Cardiac septum (tissue), 1 donor: ENCODE data around the gene PLA2G6. TPM values are rescaled to one million over a fixed set of nuclear protein-coding genes. Genes with fewer than 3 reads are reported as not detected.

Source experiments
- DNase-seq: peaks from one replicate; pipeline ENCODE4 v3.0.0-alpha.2; 2020; ENCODE audit warnings: low spot score
- intact Hi-C: fragments of 100-400 bp; cut with DNase I; formaldehyde crosslinking; loops from one replicate; pipeline ENCODE4 v1.14.0; 2022
- long read RNA-seq: library from polyadenylated mRNA; unstranded; transcript quantifications from one replicate; pipeline ENCODE4 v2.0.0, GENCODE V29; 2021
- total RNA-seq: library from RNA; stranded (reverse); fragmentation: NEBNext Ultra II Directional; extraction: Animal tissue kit (Norgen Biotek cat#: 25700); gene quantifications from one replicate; pipeline ENCODE4 v1.2.1, GENCODE V29; 2021
- donor health status: DM: no; HTN: no; CAD: no.

Gene PLA2G6, protein sequence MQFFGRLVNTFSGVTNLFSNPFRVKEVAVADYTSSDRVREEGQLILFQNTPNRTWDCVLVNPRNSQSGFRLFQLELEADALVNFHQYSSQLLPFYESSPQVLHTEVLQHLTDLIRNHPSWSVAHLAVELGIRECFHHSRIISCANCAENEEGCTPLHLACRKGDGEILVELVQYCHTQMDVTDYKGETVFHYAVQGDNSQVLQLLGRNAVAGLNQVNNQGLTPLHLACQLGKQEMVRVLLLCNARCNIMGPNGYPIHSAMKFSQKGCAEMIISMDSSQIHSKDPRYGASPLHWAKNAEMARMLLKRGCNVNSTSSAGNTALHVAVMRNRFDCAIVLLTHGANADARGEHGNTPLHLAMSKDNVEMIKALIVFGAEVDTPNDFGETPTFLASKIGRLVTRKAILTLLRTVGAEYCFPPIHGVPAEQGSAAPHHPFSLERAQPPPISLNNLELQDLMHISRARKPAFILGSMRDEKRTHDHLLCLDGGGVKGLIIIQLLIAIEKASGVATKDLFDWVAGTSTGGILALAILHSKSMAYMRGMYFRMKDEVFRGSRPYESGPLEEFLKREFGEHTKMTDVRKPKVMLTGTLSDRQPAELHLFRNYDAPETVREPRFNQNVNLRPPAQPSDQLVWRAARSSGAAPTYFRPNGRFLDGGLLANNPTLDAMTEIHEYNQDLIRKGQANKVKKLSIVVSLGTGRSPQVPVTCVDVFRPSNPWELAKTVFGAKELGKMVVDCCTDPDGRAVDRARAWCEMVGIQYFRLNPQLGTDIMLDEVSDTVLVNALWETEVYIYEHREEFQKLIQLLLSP
- total RNA-seq, result 12.5 TPM
- long read RNA-seq, partial matches to known transcripts, result 0 of 7 reads
- long read RNA-seq, other reads (novel, unspliced or antisense), result 6 of 7 reads

DNA sequence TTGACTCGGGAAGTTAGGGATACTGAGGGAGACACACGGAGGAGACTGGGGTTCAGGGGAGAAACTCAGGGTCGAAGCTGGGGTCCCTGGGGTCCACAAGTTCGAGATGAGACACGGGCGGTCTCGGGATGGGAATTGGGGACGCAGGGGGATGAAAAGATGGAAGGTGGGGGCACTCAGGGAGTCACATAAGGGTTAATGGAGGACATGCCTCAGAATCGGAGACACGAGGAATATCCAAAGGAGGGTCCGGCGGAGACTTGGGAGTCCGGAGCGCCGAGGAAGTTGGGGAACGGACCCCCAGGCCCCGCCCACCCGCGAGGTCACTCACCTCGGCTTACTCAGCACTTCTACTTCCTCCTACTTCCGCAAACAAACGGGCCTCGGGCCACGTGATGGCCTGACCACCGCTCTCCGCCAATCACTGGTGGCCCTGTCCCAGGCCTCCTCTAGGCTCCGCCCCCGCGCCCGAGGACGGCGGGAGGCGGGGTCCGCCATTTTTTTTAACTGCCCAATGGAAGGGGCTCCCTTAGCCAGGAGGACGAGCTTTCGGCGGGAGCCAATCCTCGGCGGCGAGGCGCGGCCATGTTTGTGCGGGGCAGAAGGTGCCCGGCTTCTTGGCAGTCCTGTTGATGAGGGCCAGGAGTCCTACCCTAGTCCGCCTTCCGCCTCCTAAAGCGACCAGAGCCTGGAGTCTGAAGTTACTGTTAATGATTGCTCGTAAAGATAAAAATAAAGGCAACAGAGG lies at the start of gene PLA2G6:
PLA2G6 (minus strand) TSS at position 378 of the 748 bp plus-strand sequence. CDS start 12,404 bp downstream, outside the sequence.
- intact Hi-C loops, result loop anchor here (2.0 kb wide), 1 partner anchor 19 kb away; the partner anchor contains the start of gene MAFF
- DNase-seq, result peak; percentile 99

DNA sequence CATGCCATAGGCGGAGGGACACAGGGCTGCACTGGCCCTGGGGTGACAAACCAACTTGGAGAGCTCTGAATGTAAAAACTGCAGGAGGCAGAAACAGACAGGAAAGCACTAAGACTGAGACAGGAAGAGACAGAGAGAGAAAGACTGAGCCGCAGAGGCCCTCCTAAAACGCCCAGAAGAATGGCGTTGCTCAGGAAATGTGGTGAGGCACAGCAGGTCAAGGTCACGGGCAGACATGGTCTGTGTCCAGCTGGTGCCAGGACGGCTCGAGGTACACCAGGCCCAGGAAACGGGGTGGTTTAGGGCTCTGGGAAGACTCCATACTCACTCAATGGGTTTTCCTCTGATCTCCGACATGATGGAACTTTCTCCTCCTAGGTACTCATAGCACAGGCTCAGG lies 49.3 kb upstream of the PLA2G6 start:
- DNase-seq, result no peak
- intact Hi-C loops, result loop anchor here (10.0 kb wide), 1 partner anchor 116 kb away; the partner anchor contains the start of gene BAIAP2L2

DNA sequence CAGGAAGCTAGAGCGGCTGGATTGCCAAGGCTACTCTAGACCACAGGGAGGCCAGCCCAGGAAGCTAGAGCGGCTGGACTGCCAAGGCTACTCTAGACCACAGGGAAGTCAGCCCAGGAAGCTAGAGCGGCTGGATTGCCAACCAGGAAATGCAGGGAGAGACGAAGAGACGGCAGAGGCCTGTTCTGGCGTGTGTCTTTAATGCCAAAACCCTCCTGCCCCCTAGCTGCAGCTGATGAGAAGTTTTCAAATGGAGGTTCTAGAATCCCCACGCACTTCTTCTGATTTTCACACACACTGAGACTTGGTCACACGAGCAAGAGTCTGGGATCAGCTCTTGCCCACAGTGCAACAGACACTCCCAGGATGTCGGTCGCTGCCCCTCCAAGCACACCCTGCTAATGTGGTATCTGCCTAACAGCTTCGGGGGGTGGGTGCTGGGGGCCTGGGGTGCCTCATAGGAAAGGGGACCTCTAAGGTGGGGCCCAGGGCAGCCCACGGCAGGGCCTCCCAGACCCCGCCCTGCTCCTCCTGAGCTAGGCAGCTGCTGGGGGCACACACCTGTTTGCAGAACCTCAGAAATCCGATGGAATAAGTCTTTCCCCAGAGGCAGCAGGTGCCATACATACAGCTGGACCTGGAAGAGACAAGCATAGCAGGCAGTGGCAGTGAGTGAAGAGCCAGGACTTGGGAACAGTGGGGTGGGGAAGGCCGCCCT lies 48.6 kb upstream of the PLA2G6 start:
- no peak for DNase-seq
- intact Hi-C loops, result loop anchor here (10.0 kb wide), 1 partner anchor 115 kb away; the partner anchor contains the start of gene BAIAP2L2

DNA sequence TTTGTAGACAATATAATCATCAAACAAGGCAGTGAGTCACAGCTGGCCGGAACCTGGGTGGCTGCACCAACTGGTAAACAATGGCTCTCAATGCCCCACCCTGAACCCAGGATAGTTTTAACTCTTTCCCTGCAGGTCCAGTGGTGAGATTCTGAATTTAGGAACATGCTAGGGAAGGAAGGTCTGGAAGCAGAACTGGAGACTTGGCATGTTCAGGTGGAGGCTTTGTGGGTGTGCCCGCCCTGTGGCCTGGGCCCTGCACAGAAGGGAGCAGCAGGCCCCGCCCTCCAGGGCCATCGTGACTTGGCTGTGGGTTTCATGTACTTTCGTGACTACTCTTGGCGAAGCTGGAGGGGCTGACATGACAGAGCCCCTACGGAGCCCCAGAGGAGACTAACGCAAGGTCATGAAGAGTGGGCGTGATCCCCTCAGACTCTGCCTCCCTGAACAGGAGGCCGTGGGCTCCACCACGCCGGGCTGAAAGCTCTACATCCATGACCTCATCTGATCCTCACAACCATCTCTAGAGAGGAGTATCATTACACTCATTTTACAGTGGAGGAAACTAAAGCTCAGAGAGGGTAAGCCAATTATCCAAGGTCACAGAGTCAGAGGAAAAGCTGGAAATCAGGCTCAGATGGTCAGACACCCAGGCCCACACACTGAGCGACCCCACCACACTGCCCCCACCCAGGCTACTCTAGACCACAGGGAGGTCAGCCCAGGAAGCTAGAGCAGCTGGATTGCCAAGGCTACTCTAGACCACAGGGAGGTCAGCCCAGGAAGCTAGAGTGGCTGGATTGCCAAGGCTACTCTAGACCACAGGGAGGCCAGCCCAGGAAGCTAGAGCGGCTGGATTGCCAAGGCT lies 47.5 kb upstream of the PLA2G6 start:
- DNase-seq, result no peak
- intact Hi-C loops, result no loop called here

DNA sequence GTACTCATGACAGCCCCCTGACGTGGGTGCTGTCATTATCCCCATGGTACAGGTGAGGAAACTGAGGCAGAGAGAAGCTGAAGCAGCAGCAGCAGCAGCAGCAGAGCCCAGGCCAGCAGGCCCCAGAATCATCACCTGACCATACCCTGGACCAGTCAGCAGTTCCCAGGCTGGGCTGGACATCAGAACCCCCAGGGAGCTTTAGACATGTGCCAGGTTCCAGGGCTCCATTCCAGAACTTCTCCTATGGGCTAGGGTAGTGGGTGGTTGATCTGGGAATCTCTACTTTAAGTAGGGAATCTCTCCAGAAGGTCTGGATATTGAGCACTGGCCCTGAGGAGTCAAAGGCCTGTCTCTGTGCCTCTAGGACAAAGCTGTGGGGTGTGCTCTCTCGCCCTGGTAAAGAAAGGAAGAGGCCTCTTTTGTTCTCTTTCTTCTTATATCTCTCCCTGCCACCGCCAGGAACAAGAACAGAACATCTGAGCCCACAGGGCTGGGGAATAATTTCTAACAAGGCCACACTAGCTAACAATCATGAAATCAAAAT lies 46.8 kb upstream of the PLA2G6 start:
- intact Hi-C loops, result no loop called here
- no peak for DNase-seq

DNA sequence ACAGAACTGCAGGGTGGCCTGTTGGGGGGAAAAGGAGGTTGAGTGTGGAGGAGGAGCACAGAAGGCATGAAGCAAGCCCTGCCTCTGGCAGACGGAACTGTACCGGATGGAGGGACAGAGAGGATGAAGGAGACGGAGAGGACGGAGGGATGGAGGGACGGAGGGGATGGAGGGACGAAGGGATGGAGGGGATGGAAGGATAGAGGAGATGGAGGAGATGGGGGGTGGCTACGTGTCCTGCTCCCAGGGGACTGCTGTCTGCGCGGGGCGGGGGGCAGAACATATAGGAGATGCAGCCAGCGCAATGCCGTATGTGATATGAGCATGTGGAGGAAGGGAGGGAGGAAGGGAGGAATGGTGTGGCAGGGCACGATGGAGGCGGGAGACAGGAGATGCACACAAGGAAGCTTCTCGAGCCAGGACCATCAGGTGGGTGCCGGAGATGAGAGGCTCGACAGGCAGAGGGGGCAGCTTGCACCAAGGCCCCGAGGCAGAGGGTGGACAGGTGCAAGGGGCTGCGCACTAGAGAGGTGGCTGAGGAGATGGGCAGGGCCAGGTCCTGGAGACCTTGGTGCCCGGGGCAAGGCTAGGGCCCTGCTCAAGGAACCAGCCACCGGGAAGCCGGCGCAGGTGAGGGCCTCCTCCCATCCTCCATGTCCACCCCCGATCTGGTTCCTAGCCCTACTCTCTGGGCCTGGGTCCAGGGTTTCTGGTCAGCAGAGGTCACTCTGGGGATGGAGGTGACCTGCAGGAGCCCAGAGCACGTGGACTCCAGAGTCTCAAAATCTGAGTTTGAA lies 45.4 kb upstream of the PLA2G6 start:
- no peak for DNase-seq
- intact Hi-C loops, result no loop called here

DNA sequence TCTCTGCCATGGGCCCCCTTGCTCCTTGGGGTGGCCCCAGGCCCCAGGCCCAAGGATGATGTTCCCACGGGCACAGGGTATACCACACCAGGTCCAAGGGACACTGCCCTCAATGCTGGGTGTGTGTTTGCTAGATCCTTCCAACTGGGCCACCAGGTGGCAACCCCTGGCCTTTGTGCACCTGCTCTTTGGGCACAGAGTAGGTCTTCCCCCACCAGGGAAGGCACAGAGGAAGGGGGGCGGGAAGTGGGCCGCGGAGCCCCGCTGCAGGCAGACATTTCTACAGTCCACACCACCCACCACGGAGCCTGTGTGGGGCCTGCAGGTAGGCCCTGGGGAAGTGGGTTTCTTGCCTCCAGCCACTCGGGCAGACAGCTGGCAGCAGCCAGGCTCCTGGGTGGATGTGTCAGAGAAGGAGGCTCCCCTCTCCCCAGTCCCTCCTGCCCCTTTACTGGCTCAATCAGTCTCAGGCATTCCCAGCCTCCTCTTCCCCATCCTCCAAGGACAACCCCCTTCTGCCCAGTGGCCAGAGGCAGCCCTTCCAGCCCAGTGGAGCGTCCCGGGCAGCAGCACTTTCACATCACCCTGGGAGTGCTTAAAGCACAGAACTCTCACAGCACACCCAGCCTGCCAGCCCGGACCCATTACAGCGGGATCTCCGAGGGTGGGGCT lies 41.8 kb upstream of the PLA2G6 start:
- intact Hi-C loops, result no loop called here
- no peak for DNase-seq

DNA sequence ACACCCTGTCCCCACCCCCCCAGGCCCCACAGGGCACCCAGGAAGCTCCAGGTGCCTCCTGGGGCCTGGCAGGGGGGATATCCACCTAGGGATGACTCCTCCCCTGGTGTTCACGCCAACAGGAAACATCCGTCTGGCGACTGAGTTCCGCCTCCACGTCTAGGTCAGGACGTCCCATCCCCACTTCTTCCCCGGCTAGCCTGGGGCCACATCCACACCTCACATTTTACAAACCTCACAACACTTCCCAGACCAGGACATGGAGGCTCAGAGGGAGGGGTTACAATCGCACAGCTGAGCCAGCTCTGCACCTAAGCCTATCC lies 41.1 kb upstream of the PLA2G6 start:
- intact Hi-C loops, result no loop called here

DNA sequence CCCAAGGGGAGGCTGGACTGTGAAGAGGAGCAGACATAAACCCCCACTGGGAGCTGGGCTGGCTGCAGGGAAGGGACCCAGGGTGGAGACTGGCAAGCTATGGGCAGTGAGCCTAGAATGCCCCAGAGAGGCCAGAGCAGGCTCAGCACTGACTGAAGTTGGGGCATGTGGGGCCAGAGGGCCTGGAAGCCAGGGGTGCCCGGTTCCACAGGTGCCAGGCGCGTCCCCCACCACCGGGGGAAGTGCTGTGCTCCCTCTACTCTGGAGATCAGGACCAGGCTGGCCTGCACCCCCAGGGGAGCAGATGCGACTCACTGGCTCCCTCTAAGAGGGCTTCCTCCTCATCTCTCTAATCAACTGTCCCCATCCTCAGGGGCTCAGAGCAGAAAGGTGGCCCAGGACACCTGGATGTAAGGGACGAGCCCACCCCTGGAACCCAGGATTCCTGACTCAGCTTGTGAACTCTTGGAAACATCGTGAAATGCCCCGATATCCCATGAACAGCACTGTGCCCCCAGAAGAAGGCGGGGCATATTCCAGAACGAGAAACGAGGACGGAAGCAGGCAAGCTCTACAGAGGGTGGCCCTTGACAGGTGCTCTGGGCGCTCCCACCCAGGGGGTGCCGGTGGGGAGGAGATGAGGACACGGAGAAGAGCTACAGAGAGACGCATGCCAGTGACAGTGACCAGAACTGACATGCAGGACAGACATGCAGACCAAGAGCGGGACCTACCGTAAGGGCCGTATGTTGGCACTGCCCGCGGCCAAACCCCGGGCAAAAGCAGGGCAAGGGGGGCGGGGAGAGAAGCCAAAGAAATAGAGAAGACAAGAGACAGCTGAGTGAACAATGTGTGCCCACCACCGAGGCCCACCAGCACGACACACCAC lies 40.5 kb upstream of the PLA2G6 start:
- intact Hi-C loops, result no loop called here
- no peak for DNase-seq

More for the DNA sequence above, 41.1 kb upstream of the PLA2G6 start:
- DNase-seq, result no peak

DNA sequence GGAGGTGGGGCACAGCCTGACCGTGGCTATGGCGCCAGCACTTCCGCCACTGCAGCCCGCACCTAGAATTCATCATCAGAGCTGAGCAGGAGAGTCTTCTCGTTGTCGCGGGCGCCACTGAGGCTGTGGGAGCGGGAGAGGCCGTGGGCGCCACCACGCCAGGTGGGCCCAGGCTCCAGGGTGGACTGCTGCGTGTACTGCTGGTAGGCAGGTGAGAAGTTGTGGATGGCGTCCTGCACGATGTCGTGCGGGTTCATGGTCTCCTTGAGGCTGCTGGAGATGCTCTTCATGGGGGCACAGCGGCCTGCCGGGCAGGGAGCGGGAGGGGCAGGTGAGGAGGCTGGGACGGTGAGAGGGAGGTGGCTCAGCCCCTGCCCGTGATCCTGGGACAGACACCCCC lies 39.8 kb upstream of the PLA2G6 start:
- intact Hi-C loops, result no loop called here
- DNase-seq, result no peak

DNA sequence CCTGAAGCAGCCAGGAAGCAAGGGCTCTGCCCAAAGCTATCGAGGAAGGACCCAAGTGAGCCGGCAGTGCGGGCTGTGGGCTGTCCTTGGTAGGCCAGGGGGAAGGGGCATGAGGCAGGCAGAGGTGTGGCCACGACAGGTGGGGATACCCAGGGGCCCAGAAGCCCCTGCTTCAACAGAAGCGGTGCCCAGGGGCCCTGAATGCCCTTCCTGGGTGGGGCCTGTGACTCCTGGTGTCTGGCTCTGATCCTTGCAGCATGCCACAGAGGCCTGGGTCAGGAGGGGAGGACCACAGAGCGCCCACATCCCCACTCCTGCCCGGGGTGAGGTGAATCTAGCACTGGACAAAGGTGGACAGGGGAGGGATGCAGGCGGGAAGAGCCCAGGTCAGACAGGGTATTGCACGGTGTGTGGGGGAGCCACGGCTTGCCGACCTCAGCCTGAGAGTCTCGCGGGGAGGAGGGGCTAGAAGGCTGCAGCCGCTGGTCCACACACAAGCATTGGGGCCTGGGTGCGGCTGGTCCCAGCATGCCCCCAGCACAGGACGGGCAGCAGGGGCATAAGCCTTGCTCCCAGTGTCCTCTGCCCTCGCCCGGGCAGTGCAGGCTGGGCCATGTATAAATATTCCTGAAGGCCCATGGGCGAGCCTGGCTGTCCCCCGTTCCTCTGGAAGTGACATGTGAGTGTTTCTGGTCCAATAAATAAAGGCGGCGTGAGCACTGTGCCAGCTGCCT lies 39.2 kb upstream of the PLA2G6 start:
- DNase-seq, result no peak
- intact Hi-C loops, result no loop called here

DNA sequence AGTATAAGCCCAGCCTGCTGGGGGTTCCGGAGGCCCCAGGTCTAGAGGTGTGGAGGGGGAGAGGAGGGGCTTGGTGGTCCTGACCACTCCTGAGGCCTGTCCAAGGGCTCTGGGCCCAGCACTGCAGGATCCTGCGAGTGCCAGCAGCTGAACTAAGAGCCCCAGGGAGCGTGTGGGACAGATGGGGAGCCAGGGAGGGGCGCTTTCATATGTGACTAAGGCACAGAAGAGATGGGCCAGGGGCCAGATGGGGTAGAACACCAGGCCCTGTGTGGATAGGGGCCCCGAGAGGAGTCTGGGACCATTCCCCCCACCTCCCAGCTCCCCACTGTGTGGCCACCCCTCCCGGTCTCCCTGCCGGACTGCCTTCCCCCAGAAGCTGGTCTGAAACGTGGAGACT lies 38.5 kb upstream of the PLA2G6 start:
- no peak for DNase-seq
- intact Hi-C loops, result no loop called here

DNA sequence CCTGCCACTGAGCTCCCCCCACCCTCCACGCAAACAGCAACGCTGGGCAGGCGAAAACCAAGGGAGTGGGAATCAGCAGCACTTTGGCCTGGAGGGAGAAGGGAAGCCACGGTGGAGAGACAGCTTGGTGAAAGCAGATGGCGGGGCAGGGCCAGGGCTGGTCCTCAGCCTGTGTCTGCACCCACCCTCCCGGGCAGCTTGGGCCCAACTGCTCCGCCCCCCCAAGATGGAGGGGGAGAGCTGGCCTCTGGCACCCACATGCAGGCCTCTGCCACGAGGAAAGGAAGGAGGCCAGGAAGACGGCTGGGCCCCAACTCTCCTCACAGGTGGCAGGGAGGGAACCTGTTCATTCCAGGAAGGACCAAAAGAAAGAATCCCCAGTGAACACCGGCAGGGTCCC lies 38.0 kb upstream of the PLA2G6 start:
- DNase-seq, result no peak
- intact Hi-C loops, result loop anchor here (5.0 kb wide), 1 partner anchor 42 kb away; no protein-coding TSS in a partner anchor

DNA sequence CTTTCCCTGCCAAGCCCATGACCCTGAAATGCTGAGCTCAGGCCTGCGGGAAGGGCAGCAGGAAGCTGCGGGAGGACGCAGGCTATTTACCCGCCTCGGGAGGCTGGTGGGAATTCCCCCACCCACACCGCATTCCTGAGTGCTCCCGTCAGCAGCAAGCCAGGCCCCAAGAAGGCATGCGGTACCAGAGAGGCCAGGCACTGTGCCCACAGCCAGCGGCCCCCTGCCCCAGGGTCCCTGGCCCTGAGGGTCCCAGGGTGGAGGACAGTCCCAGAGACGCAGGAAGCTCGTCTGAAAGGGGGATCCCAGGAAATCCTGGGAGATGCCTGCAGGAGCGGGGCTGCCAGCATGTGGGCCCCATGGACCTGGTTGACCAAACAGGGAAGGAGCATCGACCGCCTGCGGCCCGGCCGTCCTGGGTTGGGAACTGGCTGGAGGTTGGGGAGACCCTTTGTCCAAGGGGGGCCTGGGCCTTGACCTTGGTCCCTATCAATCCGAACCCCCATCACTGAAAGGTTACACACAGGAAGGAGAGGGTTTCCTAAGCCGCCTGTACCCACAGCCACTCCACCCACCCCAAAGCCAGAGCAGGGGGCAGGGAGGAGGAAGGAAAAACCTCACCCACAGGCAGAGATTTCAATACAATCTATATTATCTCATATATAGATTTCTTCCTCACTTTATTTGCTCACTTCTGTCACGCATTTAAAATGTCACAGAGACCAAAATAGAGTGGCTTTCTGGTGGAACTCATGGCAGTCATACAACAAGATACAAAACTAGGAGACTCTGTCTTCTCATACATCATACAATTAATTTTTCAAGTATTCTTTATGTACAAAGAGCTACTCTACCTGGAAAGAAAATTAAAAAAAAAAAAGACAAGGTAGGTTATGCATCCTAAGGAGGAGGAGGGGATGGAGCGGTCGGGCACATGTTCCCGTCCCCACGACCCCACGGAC lies 37.3 kb upstream of the PLA2G6 start:
- intact Hi-C loops, result loop anchor here (5.0 kb wide), 1 partner anchor 42 kb away; no protein-coding TSS in a partner anchor
- DNase-seq, result peak; percentile 89
